Suprapubic skin (tissue), 4 donors: Measurements from ENCODE around the gene CEBPG. TPM values are rescaled to one million over a fixed set of nuclear protein-coding genes. Genes with fewer than 3 reads are reported as not detected.

Experiments
- DNase-seq, 2 donors: peaks; one replicate each; pipeline ENCODE4 v3.0.0-alpha.2; 2019; ENCODE audit warnings: low spot score in 2 of 2
- H3K27ac ChIP-seq: fragments of 200-600 bp; sonication (generic); one replicate; pipeline ENCODE4 v1.5.1; 2019
- H3K27me3 ChIP-seq: fragments of 200-600 bp; sonication (generic); one replicate; pipeline ENCODE4 v1.5.1; 2019
- H3K36me3 ChIP-seq: fragments of 200-600 bp; sonication (generic); one replicate; pipeline ENCODE4 v1.5.1; 2019
- H3K4me1 ChIP-seq: fragments of 200-600 bp; sonication (generic); one replicate; pipeline ENCODE4 v1.5.1; 2019
- H3K4me3 ChIP-seq: fragments of 200-600 bp; sonication (generic); one replicate; pipeline ENCODE4 v1.5.1; 2019; ENCODE audit warnings: mild to moderate bottlenecking
- H3K9me3 ChIP-seq: fragments of 200-600 bp; sonication (generic); one replicate; pipeline ENCODE4 v1.5.1; 2019
- EP300 ChIP-seq: sonication (generic); formaldehyde crosslinking; IDR thresholded peaks from one replicate; pipeline ENCODE4 v1.6.1; 2017; ENCODE audit warnings: antibody characterized with exemption
- POLR2A ChIP-seq, 2 donors: fragments of 450-650 bp; IDR thresholded peaks; one replicate each; pipeline ENCODE4 v1.6.1; 2017; ENCODE audit warnings: antibody characterized with exemption in 2 of 2, mild to moderate bottlenecking in 2 of 2, moderate library complexity in 2 of 2
- POLR2AphosphoS5 ChIP-seq, 3 donors: sonication (generic); formaldehyde crosslinking; IDR thresholded peaks; one replicate each; pipeline ENCODE4 v1.6.1; 2017; ENCODE audit warnings: antibody characterized with exemption in 3 of 3
- WGBS: methylation state at CpG from one replicate; pipeline ENCODE4 v1.1.5; 2018; 5-methylcytosine and 5-hydroxymethylcytosine counted together
- total RNA-seq, 4 donors: library from RNA; depleted of rRNA; stranded (reverse); fragments of >200 nt; gene quantifications; one replicate each; pipeline ENCODE4 v1.1.0, GENCODE V29; 2016
- TF ChIP-seq, protein P1 (sequence below), 2 donors: fragments of 200-600 bp in 1 of 2; fragments of 450-650 bp in 1 of 2; sonication (generic) in 1 of 2; IDR thresholded peaks; one replicate each; pipeline ENCODE4 v1.5.1; 2016 to 2019; ENCODE audit warnings: antibody characterized with exemption in 2 of 2, mild to moderate bottlenecking in 1 of 2, moderate library complexity in 1 of 2

CEBPG gene
- total RNA-seq, 4 donors from 2014 or later: 37.7 to 63.0 (median 45.2) TPM

DNA sequence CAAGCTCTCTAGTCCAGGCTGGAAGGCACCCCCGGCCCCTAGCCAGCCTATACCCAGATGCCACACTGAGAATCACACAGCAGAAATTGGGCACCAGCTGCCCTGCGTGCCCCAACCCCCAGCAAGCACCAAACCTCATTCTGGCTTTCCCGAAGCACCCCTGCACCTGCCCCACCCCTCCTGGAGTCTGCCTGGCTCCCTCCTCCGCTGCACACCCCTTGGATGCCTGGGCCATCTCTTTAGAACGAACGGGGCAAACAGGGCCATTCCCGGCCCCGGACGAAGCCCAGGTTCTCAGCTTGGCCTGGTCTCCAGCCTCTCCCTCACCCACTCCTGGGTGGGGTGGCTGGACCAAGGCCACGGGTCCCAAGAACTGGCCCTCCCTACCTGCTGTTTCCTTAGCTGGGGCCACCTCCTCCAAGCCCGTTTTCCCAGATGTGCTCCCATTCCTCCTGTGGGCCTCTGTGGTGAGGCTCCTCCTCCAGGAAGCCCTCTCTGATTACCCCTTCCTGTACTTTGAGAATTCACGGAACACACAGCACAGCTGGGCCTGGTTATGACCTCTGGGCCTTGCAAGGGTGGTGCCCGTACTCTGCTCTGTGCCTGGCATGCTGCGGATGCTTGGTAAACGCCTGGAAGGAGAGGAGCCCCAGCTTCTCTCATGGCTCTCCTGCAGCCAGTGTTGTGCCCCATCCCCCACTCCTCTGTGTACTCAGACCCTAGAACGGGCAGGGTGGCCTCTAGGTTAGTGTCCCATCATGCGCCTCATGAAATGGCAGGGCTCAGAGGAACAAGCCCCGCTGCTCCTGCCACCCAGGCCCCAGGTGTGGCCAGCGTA is 21.4 kb downstream of the CEBPG start:
- Histone ChIP-seq H3K4me3 (no peak overlapping the region), H3K27ac (no peak overlapping the region), H3K27me3 (no peaks in the 10 kb centered on the region), H3K4me1 (peaks cover 65% of the 10 kb centered on the region), H3K9me3 (no peaks in the 10 kb centered on the region), H3K36me3 (no peaks in the 10 kb centered on the region)
- DNase-seq: peak in 1 of 2 donors; percentile 67
- no peak for TF ChIP-seq EP300
- TF ChIP-seq POLR2A (IDR thresholded peaks at IDR 0.05): no peak
- TF ChIP-seq, protein P1, sequence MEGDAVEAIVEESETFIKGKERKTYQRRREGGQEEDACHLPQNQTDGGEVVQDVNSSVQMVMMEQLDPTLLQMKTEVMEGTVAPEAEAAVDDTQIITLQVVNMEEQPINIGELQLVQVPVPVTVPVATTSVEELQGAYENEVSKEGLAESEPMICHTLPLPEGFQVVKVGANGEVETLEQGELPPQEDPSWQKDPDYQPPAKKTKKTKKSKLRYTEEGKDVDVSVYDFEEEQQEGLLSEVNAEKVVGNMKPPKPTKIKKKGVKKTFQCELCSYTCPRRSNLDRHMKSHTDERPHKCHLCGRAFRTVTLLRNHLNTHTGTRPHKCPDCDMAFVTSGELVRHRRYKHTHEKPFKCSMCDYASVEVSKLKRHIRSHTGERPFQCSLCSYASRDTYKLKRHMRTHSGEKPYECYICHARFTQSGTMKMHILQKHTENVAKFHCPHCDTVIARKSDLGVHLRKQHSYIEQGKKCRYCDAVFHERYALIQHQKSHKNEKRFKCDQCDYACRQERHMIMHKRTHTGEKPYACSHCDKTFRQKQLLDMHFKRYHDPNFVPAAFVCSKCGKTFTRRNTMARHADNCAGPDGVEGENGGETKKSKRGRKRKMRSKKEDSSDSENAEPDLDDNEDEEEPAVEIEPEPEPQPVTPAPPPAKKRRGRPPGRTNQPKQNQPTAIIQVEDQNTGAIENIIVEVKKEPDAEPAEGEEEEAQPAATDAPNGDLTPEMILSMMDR (IDR thresholded peaks at IDR 0.05): no peak
- TF ChIP-seq POLR2AphosphoS5 (IDR thresholded peaks at IDR 0.05): no peak
- 59% methylated on average over 12 of the region's 19 CpGs for WGBS

DNA sequence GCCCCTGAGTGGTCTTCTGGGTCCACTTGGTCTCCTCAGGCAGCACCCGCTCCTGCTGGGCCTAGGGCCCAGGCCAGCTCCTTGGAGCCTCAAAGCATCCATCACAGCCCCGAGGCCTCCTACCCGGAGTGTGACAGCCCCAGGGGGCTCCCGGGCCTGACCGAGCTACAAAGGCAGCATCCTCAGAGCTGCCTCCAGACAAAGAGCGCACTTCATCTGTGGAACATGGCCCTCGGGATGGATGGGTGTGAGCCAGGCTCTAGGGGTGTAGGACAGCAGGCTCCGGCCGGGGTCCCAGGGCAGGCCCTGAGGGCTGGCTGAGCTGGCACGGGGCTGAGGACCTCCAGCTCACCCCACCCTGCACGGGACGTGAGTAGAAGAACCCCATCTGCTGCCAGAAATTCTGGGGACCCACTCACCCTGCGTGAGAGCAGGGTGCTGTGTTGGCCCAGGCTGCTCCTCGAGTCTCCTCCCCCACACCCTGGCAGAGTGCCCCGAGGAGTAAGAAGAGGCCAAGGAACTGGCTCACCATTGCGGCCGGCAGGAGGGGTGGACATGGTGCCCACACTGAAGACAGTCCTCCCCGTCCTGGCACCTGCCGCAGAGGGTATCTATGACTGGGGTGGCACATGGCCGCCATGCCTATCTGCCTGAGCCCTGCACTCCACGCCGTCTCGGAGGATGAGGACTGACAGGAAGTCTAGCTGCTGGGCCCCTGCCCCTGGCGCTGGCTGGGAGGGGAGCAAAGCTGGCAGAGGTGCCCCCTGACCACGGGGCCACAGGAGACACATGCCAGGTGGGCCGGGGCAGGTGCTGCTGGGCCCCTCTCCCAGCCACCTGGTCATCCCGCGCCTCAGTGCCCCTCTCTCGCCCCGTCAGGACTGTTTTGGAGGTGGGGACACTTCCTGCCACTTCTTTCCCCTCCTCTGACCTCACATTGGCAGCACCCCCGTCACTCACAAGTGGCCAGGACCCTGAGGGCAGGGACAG is 22.3 kb downstream of the CEBPG start:
- no peaks in the 10 kb centered on the region for H3K9me3 ChIP-seq
- no peak overlapping the region for H3K27ac ChIP-seq
- peaks cover 55% of the 10 kb centered on the region for H3K4me1 ChIP-seq
- no peaks in the 10 kb centered on the region for H3K27me3 ChIP-seq
- DNase-seq: peak in 1 of 2 donors; percentile 75
- TF ChIP-seq EP300 (no peak), POLR2A (IDR thresholded peaks at IDR 0.05) (no peak)
- TF ChIP-seq, protein P1 (IDR thresholded peaks at IDR 0.05): no peak
- WGBS: 100% methylated on average over 2 of the region's 31 CpGs
- H3K4me3 ChIP-seq: no peak overlapping the region
- no peaks in the 10 kb centered on the region for H3K36me3 ChIP-seq

DNA sequence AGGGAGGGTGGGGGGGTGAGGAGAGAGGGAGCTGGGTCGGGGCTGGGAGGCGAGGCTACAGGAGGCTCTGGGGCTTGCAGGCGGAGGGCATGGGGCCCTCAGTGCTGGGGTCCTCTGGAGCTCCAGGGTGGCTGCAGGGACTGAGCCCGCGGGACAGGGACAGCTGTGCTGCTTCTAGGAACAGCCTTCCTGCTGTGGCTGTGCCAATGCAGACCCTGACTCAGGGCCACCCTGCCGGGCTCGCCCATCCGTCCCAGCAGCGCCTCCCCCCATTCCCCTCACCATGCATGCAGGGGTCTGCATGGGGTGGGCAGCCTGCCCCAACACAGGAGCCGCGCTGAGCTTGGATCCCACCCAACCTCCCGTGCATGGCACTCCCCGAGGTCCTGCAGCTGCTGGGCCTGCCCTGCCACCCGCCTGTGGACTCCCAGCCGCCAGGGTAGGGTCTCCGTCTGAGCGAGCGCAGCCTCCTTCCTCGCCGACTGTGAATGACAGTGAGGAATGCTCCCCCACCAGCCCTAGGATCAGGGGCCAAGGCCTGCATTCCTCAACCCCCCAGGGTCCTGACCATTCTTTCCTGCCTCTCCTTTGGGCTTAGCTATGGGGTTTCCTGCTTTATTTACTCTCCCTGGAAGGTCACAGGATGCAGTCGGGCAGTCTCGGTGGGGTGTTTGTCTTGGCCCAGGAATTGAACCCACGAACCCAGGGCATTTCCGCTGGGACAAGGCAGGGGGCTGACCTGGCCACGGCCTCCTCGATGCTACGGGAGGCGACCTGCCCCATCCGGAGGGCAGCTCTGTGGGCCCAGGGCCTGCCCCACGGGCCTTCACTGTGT is 23.4 kb downstream of the CEBPG start:
- peaks cover 45% of the 10 kb centered on the region for H3K4me1 ChIP-seq
- no peak overlapping the region for H3K27ac ChIP-seq
- WGBS: 82% methylated on average over 22 of the region's 30 CpGs
- no peaks in the 10 kb centered on the region for H3K9me3 ChIP-seq
- H3K36me3 ChIP-seq: no peaks in the 10 kb centered on the region
- no peak for TF ChIP-seq EP300
- TF ChIP-seq POLR2A (IDR thresholded peaks at IDR 0.05): no peak
- TF ChIP-seq, protein P1 (IDR thresholded peaks at IDR 0.05): no peak
- TF ChIP-seq POLR2AphosphoS5 (IDR thresholded peaks at IDR 0.05): no peak
- H3K27me3 ChIP-seq: no peaks in the 10 kb centered on the region
- peak in 1 of 2 donors; percentile 63 for DNase-seq
- H3K4me3 ChIP-seq: no peak overlapping the region

DNA sequence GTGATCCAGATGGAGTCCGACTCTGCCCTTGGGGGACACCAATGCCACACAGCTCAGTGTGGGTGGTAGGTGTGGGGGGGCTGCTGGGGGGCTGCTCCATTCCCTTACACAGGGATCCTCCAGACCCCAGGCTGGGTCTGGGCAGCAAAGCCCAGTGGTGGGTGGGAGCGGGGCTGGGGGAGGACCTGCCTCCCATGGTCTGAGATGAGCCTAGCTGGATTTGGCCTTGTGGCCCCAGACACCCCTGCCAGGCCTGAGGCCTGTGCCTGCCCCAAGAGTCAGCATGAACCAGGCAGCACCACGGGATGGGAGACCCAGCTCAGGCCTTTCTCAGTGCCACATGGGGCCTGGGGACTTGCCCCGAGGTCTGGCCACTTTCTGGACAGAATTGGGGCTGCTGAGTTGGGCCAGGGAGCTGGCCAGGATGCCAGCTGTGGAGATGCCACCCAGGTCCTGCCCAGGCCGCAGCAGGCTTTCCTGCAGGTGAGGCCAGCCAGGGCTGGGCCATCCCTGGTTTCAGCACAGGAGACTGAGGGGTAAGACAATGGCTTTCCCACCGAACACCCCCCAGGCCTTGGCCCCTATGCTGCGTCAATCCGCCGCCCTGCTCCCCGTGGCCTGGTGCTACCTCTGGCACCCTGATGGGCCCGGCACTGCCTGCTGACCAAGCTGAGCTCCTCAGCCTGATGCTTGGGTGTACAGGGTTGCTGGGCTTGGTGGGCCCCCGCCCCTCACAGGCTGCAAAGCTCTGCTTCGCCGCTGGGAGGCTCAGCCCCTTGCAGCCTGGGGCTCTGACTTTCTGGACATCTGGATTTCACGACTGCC is 24.2 kb downstream of the CEBPG start:
- 91% methylated on average over 9 of the region's 15 CpGs for WGBS
- H3K9me3 ChIP-seq: no peaks in the 10 kb centered on the region
- peaks cover 37% of the 10 kb centered on the region for H3K4me1 ChIP-seq
- H3K27ac ChIP-seq: no peak overlapping the region
- H3K4me3 ChIP-seq: no peak overlapping the region
- no peaks in the 10 kb centered on the region for H3K27me3 ChIP-seq
- no peak for TF ChIP-seq POLR2AphosphoS5 (IDR thresholded peaks at IDR 0.05)
- TF ChIP-seq, protein P1 (IDR thresholded peaks at IDR 0.05): no peak
- no peak for TF ChIP-seq POLR2A (IDR thresholded peaks at IDR 0.05)
- no peak for TF ChIP-seq EP300
- no peaks in the 10 kb centered on the region for H3K36me3 ChIP-seq
- peak in 1 of 2 donors; percentile 62 for DNase-seq
